Choroid plexus epithelial cell (primary cell): ENCODE results near the gene MED13.
"Not testable (repeated sequence)": the region's sequence is repeated elsewhere in the genome, so short reads cannot be mapped to it uniquely, and the experiment has no call there.

ENCODE experiments used
- DNase-seq: peaks from one replicate; pipeline ENCODE4 v3.0.0-alpha.2; 2010; ENCODE audit warnings: low read depth
- H3K4me3 ChIP-seq: 2 replicates; pipeline ENCODE4 v1.5.1; 2011; ENCODE audit warnings: low read depth, mild to moderate bottlenecking, control low read depth, low read length, moderate library complexity
- CTCF ChIP-seq: conservative IDR thresholded peaks from 2 replicates; pipeline ENCODE4 v1.5.1; 2011; ENCODE audit warnings: low read depth, mild to moderate bottlenecking, control low read depth, inconsistent platforms, low read length, moderate library complexity

MED13 gene

GRCh38 chr17:61907361-61907760 is 157.7 kb downstream of the MED13 start:
- DNase-seq, result no peak
- no peak for TF ChIP-seq CTCF
- no peak overlapping the region for H3K4me3 ChIP-seq

- TF ChIP-seq CTCF, result no peak
- DNase-seq, result no peak
- H3K4me3 ChIP-seq, result no peak overlapping the region
Observed at GRCh38 chr17:61904094-61904710, 160.9 kb downstream of the MED13 start.

- no peak for DNase-seq
- no peak for TF ChIP-seq CTCF
- no peak overlapping the region for H3K4me3 ChIP-seq
Observed at GRCh38 chr17:61903251-61903650, 161.8 kb downstream of the MED13 start.

- no peak for TF ChIP-seq CTCF
- DNase-seq, result no peak
- no peak overlapping the region for H3K4me3 ChIP-seq
Observed at GRCh38 chr17:61897548-61898180, 167.4 kb downstream of the MED13 start.

GRCh38 chr17:61895391-61895790 is 169.7 kb downstream of the MED13 start:
- DNase-seq, result no peak
- H3K4me3 ChIP-seq, result no peak overlapping the region
- no peak for TF ChIP-seq CTCF

GRCh38 chr17:61894310-61894709 is 170.8 kb downstream of the MED13 start:
- not testable (repeated sequence) for DNase-seq, H3K4me3 ChIP-seq
